ENCODE results near the gene MAP1LC3A. TPM values are rescaled to one million over a fixed set of nuclear protein-coding genes. Genes with fewer than 3 reads are reported as not detected.

Gene MAP1LC3A
- total RNA-seq, 1 donor from 2014 or later = 137 TPM

DNA sequence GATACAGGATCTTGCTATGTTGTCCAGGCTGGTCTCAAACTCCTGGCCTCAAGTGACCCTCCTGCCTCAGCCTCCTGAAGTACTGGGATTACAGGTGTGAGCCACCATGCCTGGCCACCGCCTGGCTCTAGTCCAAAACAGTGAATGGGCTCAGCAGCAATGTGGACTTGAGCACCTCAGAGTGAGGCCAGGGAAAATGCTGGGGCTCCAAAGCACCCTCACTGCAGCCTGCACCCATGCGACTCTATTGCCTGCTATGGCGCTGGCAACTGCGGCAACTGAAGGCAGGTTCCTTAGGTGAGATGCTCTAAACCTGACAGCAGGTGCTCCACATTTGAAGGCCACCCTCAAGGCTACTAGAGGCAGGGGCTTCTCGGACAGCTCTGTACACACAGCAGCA, 26.5 kb downstream of the MAP1LC3A start:
- DNase-seq (no peak), ATAC-seq (no peak)
- intact Hi-C loops (cut with micrococcal nuclease) = no loop called here

DNA sequence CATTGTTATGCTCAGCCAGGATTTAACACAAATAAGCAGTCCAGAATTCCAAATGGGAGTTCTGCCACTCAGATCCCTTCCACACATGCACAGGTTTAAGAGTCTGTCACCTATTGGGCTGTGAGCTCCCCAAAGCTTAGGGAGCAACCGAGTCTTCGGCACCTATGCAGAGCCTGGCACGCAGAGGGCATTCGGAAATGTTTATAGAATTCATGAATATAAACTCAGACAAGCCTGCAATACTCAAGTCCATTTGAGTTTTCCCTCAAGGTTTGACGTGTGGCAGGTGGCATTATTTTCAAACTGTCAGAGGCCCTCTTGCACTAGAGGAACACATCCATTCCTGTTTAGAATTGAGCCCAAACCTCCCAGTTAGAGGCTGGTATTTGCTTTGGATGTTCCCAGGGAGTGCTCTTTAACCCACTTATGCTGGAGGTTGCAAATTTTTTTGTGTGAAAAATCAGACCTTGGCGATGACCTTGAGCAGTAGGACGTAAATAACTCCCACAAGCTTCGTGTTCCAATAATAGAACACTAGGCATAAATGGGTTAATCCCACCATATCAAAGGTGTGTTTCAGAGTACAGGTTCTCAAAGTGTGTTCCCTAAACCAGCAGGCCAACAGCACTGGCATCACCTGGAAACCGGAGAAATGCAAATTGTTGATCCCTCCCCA, 28.1 kb downstream of the MAP1LC3A start:
- DNase-seq (no peak), ATAC-seq (no peak)
- intact Hi-C loops (cut with micrococcal nuclease) = no loop called here

DNA sequence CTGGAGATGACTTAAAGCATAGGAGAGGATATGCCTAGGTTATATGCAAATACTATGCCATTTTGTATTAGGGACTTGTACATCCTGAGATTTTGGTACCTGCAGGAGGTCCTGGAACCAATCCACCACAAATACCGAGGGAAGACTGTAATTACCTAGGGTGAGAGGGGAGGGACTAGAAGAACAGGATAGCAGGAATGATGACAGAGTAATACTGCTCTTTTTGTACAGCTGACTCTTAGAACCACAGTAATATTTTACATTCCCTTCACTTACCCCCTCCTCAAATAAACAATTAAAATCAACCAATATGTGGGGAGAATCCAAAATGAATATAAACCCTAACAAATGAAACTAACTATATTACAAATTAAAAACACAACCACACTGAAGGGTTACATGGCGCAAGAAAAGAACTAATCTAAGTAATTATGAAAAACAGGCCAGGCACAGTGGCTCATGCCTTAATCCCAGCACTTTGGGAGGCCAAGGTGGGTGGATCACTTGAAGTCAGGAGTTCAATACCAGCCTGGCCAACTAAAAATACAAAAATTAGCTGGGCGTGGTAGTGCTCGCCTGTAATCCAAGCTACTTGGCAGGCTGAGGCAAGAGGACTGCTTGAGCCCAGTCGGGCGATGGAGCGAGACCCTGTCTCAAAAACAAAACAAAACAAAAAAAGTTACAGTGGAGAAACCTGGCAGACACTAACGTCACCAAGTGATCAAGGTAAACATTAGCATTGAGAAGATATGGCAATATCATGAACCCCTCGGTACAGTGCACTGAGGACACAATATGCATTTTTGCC, 37.1 kb downstream of the MAP1LC3A start:
- ATAC-seq (no peak), DNase-seq (no peak)
- intact Hi-C loops (cut with micrococcal nuclease) = no loop called here

DNA sequence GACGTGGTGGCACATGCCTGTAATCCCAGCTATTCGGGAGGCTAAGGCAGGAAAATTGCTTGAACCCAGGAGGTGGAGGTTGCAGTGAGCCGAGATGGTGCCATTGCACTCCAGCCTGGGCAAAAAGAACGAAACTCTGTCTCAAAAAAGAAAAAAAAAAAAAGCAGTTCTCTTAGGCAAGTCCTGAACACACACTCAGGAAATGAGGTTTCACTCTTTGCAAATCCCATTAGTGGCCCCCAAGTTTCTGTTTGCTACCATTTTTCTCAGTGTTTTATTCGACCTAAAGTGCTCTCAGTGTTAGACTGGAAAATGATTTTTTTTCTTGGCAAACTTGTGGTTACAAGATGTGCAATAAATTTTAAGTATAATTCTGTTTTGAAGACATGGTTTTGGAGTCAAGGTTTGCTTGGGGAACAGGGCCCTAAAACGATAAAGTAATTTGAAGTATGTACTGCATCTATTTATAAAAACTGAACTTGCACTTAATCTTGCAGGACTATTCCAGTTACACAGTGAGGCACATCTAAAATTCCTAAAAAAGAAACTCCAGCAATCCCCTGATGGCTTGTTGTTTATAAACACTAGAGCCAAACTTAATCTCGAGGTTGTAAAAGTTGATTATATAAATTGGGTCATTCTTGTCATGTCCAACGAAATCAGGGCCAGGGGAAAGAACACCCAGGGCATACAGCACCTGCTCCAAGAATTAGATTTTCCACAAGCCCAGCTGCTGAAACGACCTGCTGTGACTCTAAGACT, 42.6 kb downstream of the MAP1LC3A start:
- intact Hi-C loops (cut with micrococcal nuclease) = no loop called here
- ATAC-seq (peak; percentile 75), DNase-seq (no peak)

DNA sequence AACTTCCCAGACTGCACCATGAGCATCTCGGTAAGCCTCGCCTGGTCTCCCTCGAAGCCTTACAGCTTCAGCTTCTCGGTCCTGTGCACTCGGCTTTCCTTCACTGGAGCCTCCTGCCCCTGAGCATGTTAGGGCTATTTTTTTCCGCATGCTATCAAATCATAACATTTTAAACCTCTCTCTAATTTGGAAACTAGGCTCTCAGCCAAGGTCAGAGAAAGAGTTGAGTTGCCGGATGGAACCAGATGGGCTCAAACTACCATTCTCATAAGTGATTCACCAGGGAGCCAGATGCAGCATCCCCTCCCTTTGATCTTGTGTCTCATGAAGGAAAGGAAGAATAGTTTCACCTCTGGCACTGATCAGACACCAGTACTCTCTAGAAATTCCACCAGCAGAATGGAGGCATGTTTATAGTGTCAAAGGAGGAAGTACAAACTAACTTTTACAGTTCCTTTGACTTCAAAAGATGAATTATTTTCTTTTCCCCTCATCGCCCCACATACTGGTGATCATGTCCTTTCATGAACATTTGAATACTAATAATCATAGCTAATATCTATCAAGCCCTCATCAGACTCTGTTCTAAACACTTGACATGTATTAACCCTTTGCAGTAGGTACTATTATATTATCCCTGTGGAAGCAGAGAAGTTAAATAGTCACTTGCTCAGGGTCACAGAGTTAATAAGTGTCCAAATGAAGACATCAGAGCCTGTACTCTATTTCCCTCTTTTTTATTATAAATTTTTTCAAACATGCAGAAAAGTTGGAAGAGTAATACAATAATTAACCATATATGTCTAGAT, 46.7 kb downstream of the MAP1LC3A start:
- ATAC-seq = peak; percentile 62
- no peak for DNase-seq
- intact Hi-C loops (cut with micrococcal nuclease) = no loop called here

DNA sequence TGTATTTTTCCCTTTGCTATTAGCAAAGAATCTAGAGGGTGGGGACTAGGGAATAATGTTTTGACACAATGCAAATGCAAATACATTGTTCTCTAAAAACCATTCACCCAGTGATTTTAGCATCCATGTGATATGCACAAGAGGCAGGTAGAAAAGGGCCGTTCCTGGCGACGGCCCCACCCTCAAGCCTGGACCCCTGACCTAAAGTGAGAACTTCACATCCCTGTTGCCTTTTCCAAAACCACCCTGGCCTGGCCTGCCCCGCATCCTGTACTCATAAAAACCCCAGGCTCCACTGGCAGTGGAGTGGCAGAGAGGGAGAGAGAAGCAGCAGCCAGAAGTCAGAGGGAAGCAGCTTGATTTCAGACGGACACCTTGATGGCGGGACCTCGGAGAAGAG, 48.5 kb downstream of the MAP1LC3A start:
- no peak for ATAC-seq
- no peak for DNase-seq
- intact Hi-C loops (cut with micrococcal nuclease) = no loop called here

Other genes with a start within 250 kb of the MAP1LC3A start
- 39.5 TPM for gene ITCH, start 195.4 kb upstream of the MAP1LC3A start, total RNA-seq
- 154 TPM for gene DYNLRB1, start 42.3 kb upstream of the MAP1LC3A start, total RNA-seq
- 14.5 TPM for gene PIGU, start 118.4 kb downstream of the MAP1LC3A start, total RNA-seq
- gene TP53INP2, start 145.6 kb downstream of the MAP1LC3A start, total RNA-seq = 146 TPM

Measured in left ventricle myocardium superior (tissue), 1 donor.